H9 (cell line): ENCODE measurements around the gene OR6B2. TPM values are rescaled to one million over a fixed set of nuclear protein-coding genes. Genes with fewer than 3 reads are reported as not detected.

Source experiments
- DNase-seq: peaks from one replicate; pipeline ENCODE4 v3.0.0-alpha.2; 2017
- H2AFZ ChIP-seq: one replicate; pipeline ENCODE4 v1.6.1; 2013; ENCODE audit warnings: mild to moderate bottlenecking, low read length, control low read depth, moderate library complexity
- H2AK5ac ChIP-seq: 2 replicates; pipeline ENCODE4 v1.6.1; 2013; ENCODE audit warnings: low read length, control low read depth, mixed read lengths; ENCODE audit not compliant: insufficient read length
- H2BK120ac ChIP-seq: one replicate; pipeline ENCODE4 v1.6.1; 2013; ENCODE audit warnings: low read depth, mild to moderate bottlenecking, low read length, control low read depth, inconsistent platforms; ENCODE audit not compliant: poor library complexity, severe bottlenecking
- H2BK12ac ChIP-seq: 2 replicates; pipeline ENCODE4 v1.6.1; 2013; ENCODE audit warnings: low read length, control low read depth, mixed read lengths, low read depth; ENCODE audit not compliant: insufficient read length
- H2BK15ac ChIP-seq: 2 replicates; pipeline ENCODE4 v1.6.1; 2013; ENCODE audit warnings: low read depth, low read length, control low read depth
- H2BK20ac ChIP-seq: one replicate; pipeline ENCODE4 v1.6.1; 2013; ENCODE audit warnings: low read depth, mild to moderate bottlenecking, low read length, control low read depth, inconsistent platforms; ENCODE audit not compliant: poor library complexity, severe bottlenecking
- H2BK5ac ChIP-seq: 2 replicates; pipeline ENCODE4 v1.6.1; 2013; ENCODE audit warnings: low read length, control low read depth, mixed read lengths; ENCODE audit not compliant: insufficient read length
- H3K14ac ChIP-seq: 2 replicates; pipeline ENCODE4 v1.6.1; 2013; ENCODE audit warnings: low read length, control low read depth; ENCODE audit not compliant: insufficient read depth
- H3K18ac ChIP-seq: 2 replicates; pipeline ENCODE4 v1.6.1; 2013; ENCODE audit warnings: low read depth, mild to moderate bottlenecking, mixed read lengths, low read length, control low read depth; ENCODE audit not compliant: insufficient read length
- H3K23ac ChIP-seq: 2 replicates; pipeline ENCODE4 v1.6.1; 2013; ENCODE audit warnings: low read length, control low read depth, mixed read lengths, low read depth; ENCODE audit not compliant: insufficient read length
- H3K23me2 ChIP-seq: 2 replicates; pipeline ENCODE4 v1.6.1; 2013; ENCODE audit warnings: low read depth, mild to moderate bottlenecking, mixed read lengths, low read length, control low read depth; ENCODE audit not compliant: insufficient read length, poor library complexity, severe bottlenecking
- H3K27ac ChIP-seq: 2 replicates; pipeline ENCODE4 v1.5.1; 2013; ENCODE audit warnings: low read length, control low read depth, mixed read lengths, low read depth; ENCODE audit not compliant: insufficient read length
- H3K27me3 ChIP-seq: 2 replicates; pipeline ENCODE4 v1.6.1; 2013; ENCODE audit warnings: low read length, control low read depth, inconsistent platforms; ENCODE audit not compliant: insufficient read depth
- H3K4ac ChIP-seq: 2 replicates; pipeline ENCODE4 v1.6.1; 2013; ENCODE audit warnings: low read depth, mild to moderate bottlenecking, control low read depth, inconsistent platforms, low read length, moderate library complexity
- H3K4me1 ChIP-seq: 2 replicates; pipeline ENCODE4 v1.6.1; 2013; ENCODE audit warnings: low read length, control low read depth, inconsistent platforms; ENCODE audit not compliant: insufficient read depth
- H3K4me2 ChIP-seq: 2 replicates; pipeline ENCODE4 v1.6.1; 2013; ENCODE audit warnings: low read length, control low read depth, mixed read lengths; ENCODE audit not compliant: insufficient read length, insufficient read depth
- H3K56ac ChIP-seq: 2 replicates; pipeline ENCODE4 v1.6.1; 2013; ENCODE audit warnings: low read depth, mild to moderate bottlenecking, mixed read lengths, low read length, control low read depth; ENCODE audit not compliant: insufficient read length
- H3K79me1 ChIP-seq: 2 replicates; pipeline ENCODE4 v1.6.1; 2013; ENCODE audit warnings: low read depth, mild to moderate bottlenecking, moderate library complexity, low read length, control low read depth, inconsistent platforms; ENCODE audit not compliant: insufficient read depth, poor library complexity, severe bottlenecking
- H3K79me2 ChIP-seq: 2 replicates; pipeline ENCODE4 v1.6.1; 2013; ENCODE audit warnings: low read length, control low read depth, inconsistent platforms; ENCODE audit not compliant: insufficient read depth
- H3K9ac ChIP-seq: 2 replicates; pipeline ENCODE4 v1.6.1; 2013; ENCODE audit warnings: low read length, control low read depth, mixed read lengths; ENCODE audit not compliant: insufficient read length; ENCODE audit errors: extremely low read depth
- H3K9me3 ChIP-seq: one replicate; pipeline ENCODE4 v1.6.1; 2013; ENCODE audit warnings: low read depth, low read length, inconsistent platforms; ENCODE audit not compliant: control insufficient read depth
- H3T11ph ChIP-seq: one replicate; pipeline ENCODE4 v1.6.1; 2013; ENCODE audit warnings: mild to moderate bottlenecking, low read length, control low read depth, inconsistent platforms
- H4K20me1 ChIP-seq: one replicate; pipeline ENCODE4 v1.6.1; 2013; ENCODE audit not compliant: control insufficient read depth, insufficient read length, insufficient read depth
- H4K5ac ChIP-seq: 2 replicates; pipeline ENCODE4 v1.6.1; 2013; ENCODE audit warnings: low read depth, mild to moderate bottlenecking, mixed read lengths, low read length, control low read depth; ENCODE audit not compliant: insufficient read length
- H4K8ac ChIP-seq: replicated peaks from 2 replicates; pipeline ENCODE4 v1.6.1; 2013; ENCODE audit warnings: low read length, control low read depth, mixed read lengths, low read depth; ENCODE audit not compliant: insufficient read length
- H4K91ac ChIP-seq: 2 replicates; pipeline ENCODE4 v1.6.1; 2013; ENCODE audit warnings: low read depth, mild to moderate bottlenecking, moderate library complexity, mixed read lengths, low read length, control low read depth; ENCODE audit not compliant: insufficient read length
- H3K27ac Mint-ChIP-seq, 3 experiments: 2 replicates in 2 of 3; 3 replicates in 1 of 3; pipeline ENCODE4 v1.8.0; 2020 to 2021; ENCODE audit warnings: mixed read lengths in 3 of 3, mild to moderate bottlenecking in 1 of 3, moderate library complexity in 1 of 3
- H3K27me3 Mint-ChIP-seq: 2 replicates; pipeline ENCODE4 v1.8.0; 2021; ENCODE audit warnings: low read depth, mild to moderate bottlenecking, moderate library complexity, mixed read lengths
- H3K36me3 Mint-ChIP-seq, 3 experiments: 2 replicates in 2 of 3; 3 replicates in 1 of 3; pipeline ENCODE4 v1.8.0; 2020 to 2021; ENCODE audit warnings: low read depth in 3 of 3, mixed read lengths in 3 of 3; ENCODE audit not compliant: insufficient read depth in 1 of 3
- H3K4me1 Mint-ChIP-seq, 2 experiments: 2 replicates each; pipeline ENCODE4 v1.8.0; 2020; ENCODE audit warnings: mixed read lengths in 2 of 2
- H3K4me3 Mint-ChIP-seq, 2 experiments: 2 replicates in 1 of 2; 3 replicates in 1 of 2; pipeline ENCODE4 v1.8.0; 2020 to 2021; ENCODE audit warnings: mild to moderate bottlenecking in 2 of 2, mixed read lengths in 2 of 2, moderate library complexity in 1 of 2
- H3K9me3 Mint-ChIP-seq, 2 experiments: 2 replicates in 1 of 2; 3 replicates in 1 of 2; pipeline ENCODE4 v1.8.0; 2020; ENCODE audit warnings: mild to moderate bottlenecking in 2 of 2, mixed read lengths in 2 of 2, moderate library complexity in 1 of 2
- CTCF ChIP-seq: fragments of 200-600 bp; sonication (generic); conservative IDR thresholded peaks from 3 replicates; pipeline ENCODE4 v1.8.0; 2021; ENCODE audit warnings: antibody characterized with exemption, mild to moderate bottlenecking
- WGBS: extraction: QIAGEN DNeasy Blood & Tissue Kit; methylation state at CpG from one replicate; pipeline ENCODE4 v1.1.7; 2013; ENCODE audit warnings: missing lambda C conversion rate, low lambda C conversion rate, mixed read lengths; ENCODE audit not compliant: insufficient read length; ENCODE audit errors: extremely low coverage; 5-methylcytosine and 5-hydroxymethylcytosine counted together
- total RNA-seq: library from RNA; stranded (reverse); gene quantifications from 2 replicates; pipeline ENCODE4 v1.2.1, GENCODE V29; 2021

Gene OR6B2
- total RNA-seq, 1 experiment from 2014 or later, result not detected

- WGBS, result no CpG with 5 or more reads among the region's 3 CpGs
- Histone ChIP-seq H2AK5ac (no peak overlapping the region), H2BK20ac (no peak overlapping the region), H2BK15ac (no peak overlapping the region), H3K4me2 (no peak overlapping the region), H3K79me1 (no peaks in the 10 kb centered on the region), H4K8ac (no peak overlapping the region), H4K20me1 (no peaks in the 10 kb centered on the region), H2BK120ac (no peak overlapping the region), H3K23ac (no peak overlapping the region), H4K5ac (no peak overlapping the region), H2BK12ac (no peak overlapping the region), H2BK5ac (no peak overlapping the region), H3K23me2 (no peaks in the 10 kb centered on the region), H3K18ac (no peak overlapping the region), H2AFZ (no peak overlapping the region), H3K9me3 (no peaks in the 10 kb centered on the region), H3K4ac (no peak overlapping the region), H3K56ac (no peak overlapping the region), H3K27ac (no peak overlapping the region), H3K4me1 (0 out of 2 replicates have a peak, but pooled peaks cover 2% of the 10 kb centered on the region), H3K79me2 (no peaks in the 10 kb centered on the region), H4K91ac (no peak overlapping the region), H3T11ph (no peak overlapping the region), H3K27me3 (no peaks in the 10 kb centered on the region), H3K14ac (no peak overlapping the region), H3K9ac (no peak overlapping the region)
- TF ChIP-seq CTCF, result no peak
- H3K36me3 Mint-ChIP-seq, result no peaks in the 10 kb centered on the region
- H3K27me3 Mint-ChIP-seq, result peaks cover 3% of the 10 kb centered on the region; the same call in 1 of the 2 replicates
- H3K27ac Mint-ChIP-seq, result no peak overlapping the region
- no peak for DNase-seq
- H3K9me3 Mint-ChIP-seq, result peaks cover 8 to 9% of the 10 kb centered on the region in 2 experiments
- no peak overlapping the region for H3K4me3 Mint-ChIP-seq
- peaks cover 4 to 6% of the 10 kb centered on the region in 2 experiments; a peak in 3 of 4 replicates for H3K4me1 Mint-ChIP-seq
Measured at GRCh38 chr2:240070907-240071306, 40.7 kb upstream of the OR6B2 start.
